Measurements from ENCODE around the gene INCENP. TPM values are rescaled to one million over a fixed set of nuclear protein-coding genes. Genes with fewer than 3 reads are reported as not detected.

INCENP gene
- total RNA-seq, 1 experiment from 2014 or later: 54.5 TPM

- in situ Hi-C loops (cut with HindIII; ENCODE audit: low pct_unique_long_range_greater_than_20kb, low sequenced_read_pairs): no loop called here
- no peak for DNase-seq (ENCODE audit: low read depth, low spot score)
These were observed 3.8 kb upstream of the INCENP start for GRCh38 chr11:62120001-62120400.

- DNase-seq (ENCODE audit: low read depth, low spot score): no peak
- in situ Hi-C loops (cut with HindIII; ENCODE audit: low pct_unique_long_range_greater_than_20kb, low sequenced_read_pairs): no loop called here
These were observed 3.4 kb upstream of the INCENP start for GRCh38 chr11:62120431-62120830.

DNA sequence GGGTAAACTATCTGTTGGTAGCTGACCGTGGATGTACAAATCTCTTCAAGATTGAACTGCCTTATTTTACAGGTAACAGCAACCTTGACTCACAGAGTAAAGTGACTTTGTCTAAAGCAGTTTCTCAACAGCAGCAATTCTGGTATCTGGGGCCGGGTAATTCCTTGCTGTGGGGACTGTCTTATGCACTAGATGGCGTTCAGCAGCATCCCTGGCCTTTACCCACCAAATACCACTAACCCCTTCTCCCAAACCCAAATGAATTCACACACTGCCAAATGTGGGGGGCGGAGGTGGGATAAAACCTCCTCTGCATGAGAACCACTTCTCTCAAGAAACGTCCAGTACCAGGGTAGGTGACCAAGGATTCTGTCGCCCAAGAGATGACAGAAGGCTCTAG, 1.7 kb upstream of the INCENP start:
- in situ Hi-C loops (cut with HindIII; ENCODE audit: low pct_unique_long_range_greater_than_20kb, low sequenced_read_pairs): no loop called here
- peak; percentile 55 for DNase-seq (ENCODE audit: low read depth, low spot score)

- in situ Hi-C loops (cut with HindIII; ENCODE audit: low pct_unique_long_range_greater_than_20kb, low sequenced_read_pairs): no loop called here
- peak; percentile 50 for DNase-seq (ENCODE audit: low read depth, low spot score)
These were observed 639 bp downstream of the INCENP start for GRCh38 chr11:62124186-62125113.

- DNase-seq (ENCODE audit: low read depth, low spot score): peak; percentile 57
These were observed 1.5 kb downstream of the INCENP start for GRCh38 chr11:62125316-62125715.

GRCh38 chr11:62125881-62126280, 2.1 kb downstream of the INCENP start:
- DNase-seq (ENCODE audit: low read depth, low spot score): peak; percentile 99
- in situ Hi-C loops (cut with HindIII; ENCODE audit: low pct_unique_long_range_greater_than_20kb, low sequenced_read_pairs): no loop called here

More at GRCh38 chr11:62125316-62125715, 1.5 kb downstream of the INCENP start:
- in situ Hi-C loops (cut with HindIII; ENCODE audit: low pct_unique_long_range_greater_than_20kb, low sequenced_read_pairs): no loop called here

DNA sequence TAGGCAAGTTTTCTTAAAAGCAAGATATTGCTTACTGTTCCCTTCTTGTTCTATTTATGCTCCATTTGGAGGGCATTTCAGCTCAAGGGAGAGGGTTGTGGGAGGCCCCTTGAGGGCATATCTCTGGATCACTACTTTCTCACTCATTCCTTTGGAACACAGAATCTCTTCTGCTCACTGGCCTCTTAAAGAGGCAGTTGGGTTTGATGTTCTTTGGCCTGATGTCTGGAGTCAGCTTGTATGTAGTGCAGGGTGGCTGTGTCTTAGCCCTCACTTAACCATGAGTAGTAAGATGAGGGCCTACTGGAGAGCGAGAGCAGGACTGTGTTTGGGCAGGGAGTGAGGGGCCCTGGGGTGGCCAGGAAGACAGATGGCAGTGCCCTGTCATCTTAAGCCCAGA, 3.6 kb downstream of the INCENP start:
- DNase-seq (ENCODE audit: low read depth, low spot score): no peak
- in situ Hi-C loops (cut with HindIII; ENCODE audit: low pct_unique_long_range_greater_than_20kb, low sequenced_read_pairs): no loop called here

- no peak for DNase-seq (ENCODE audit: low read depth, low spot score)
- in situ Hi-C loops (cut with HindIII; ENCODE audit: low pct_unique_long_range_greater_than_20kb, low sequenced_read_pairs): no loop called here
These were observed 4.3 kb downstream of the INCENP start for GRCh38 chr11:62127941-62128770.

DNA sequence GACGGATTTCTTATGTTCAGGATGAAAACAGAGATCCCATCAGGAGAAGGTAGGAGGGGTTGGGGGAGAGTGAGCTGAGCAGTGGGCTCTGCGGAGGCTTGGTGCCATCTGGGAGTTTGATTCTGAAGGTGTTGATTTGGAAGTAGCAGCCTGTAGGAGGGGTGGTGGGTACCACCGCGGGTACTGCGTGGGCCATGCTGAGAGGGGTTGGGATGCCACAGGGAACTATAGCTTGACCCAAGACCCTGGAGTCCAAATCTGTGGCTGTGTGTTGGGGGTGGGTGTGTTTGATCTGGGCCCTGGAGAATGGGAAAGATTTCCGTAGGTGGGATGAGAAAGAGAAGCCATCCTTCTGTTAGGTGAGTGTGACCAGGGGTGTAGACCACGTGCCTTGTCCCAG, 5.0 kb downstream of the INCENP start:
- in situ Hi-C loops (cut with HindIII; ENCODE audit: low pct_unique_long_range_greater_than_20kb, low sequenced_read_pairs): no loop called here
- no peak for DNase-seq (ENCODE audit: low read depth, low spot score)

DNA sequence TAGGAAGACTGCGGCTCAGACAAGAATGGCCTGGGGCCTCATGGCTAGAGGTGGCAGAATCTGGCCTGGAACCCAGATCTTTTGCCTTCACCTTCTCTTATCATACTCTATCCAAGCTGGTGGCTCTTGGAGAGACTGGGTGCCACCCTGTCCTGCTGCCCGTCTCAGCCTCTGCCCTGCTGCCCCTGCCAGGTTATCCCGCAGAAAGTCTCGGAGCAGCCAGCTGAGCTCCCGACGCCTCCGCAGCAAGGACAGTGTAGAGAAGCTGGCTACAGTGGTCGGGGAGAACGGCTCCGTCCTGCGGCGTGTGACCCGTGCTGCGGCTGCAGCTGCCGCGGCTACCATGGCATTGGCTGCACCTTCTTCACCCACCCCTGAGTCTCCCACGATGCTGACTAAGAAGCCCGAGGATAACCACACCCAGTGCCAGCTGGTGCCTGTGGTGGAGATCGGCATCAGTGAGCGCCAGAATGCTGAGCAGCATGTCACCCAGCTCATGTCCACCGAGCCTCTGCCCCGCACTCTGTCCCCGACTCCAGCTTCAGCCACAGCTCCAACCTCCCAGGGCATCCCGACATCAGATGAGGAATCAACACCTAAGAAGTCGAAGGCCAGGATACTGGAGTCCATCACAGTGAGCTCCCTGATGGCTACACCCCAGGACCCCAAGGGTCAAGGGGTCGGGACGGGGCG, 5.9 kb downstream of the INCENP start:
- in situ Hi-C loops (cut with HindIII; ENCODE audit: low pct_unique_long_range_greater_than_20kb, low sequenced_read_pairs): no loop called here
- DNase-seq (ENCODE audit: low read depth, low spot score): no peak

- DNase-seq (ENCODE audit: low read depth, low spot score): peak; percentile 87
- in situ Hi-C loops (cut with HindIII; ENCODE audit: low pct_unique_long_range_greater_than_20kb, low sequenced_read_pairs): no loop called here
These were observed 6.7 kb downstream of the INCENP start for GRCh38 chr11:62130283-62131169.

DNA sequence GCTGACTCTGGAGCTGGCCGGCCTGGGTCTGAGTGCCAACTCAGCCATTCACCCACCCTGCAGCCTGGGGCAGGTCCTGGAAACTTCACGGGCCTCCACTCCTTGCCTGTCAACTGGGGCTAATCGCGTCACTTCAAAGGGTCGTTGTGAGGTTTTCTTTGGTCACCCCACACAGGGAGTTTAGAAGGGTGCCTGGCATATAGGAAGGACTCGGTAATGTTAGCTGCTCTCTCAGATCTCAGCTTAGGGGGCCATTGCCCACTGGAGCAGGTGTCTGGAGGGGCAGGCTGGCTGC, 7.3 kb downstream of the INCENP start:
- in situ Hi-C loops (cut with HindIII; ENCODE audit: low pct_unique_long_range_greater_than_20kb, low sequenced_read_pairs): no loop called here
- no peak for DNase-seq (ENCODE audit: low read depth, low spot score)

GRCh38 chr11:62132191-62132590, 8.4 kb downstream of the INCENP start:
- in situ Hi-C loops (cut with HindIII; ENCODE audit: low pct_unique_long_range_greater_than_20kb, low sequenced_read_pairs): no loop called here
- no peak for DNase-seq (ENCODE audit: low read depth, low spot score)

DNA sequence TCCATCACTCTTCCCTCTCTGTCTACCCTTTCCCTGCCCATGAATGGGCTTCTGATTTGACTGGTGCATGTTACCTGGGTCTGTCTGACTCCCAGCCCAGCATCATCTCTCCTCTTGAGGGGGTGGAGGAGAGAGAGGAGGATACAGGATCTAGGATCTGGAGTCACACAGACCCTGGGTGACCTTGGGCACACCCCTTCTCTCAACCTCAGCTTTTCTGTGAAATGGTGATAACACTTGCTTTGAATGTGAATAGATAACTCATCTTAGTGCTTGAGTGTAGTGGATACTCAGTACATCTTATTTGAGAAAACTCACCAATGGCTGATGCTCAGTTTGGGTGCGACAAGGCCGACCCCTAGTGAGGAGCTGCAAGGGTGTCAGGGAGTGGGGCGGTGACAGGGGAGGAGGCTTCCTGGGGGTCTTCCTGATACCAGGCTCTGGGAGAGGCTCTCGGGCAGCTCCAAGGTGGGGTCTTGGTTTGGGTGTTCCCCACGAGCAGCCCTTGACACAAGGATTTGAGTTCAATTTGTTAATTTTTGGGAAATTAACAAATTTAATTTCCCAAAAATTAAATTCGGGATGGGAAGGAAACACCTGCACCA, 9.0 kb downstream of the INCENP start:
- no peak for DNase-seq (ENCODE audit: low read depth, low spot score)
- in situ Hi-C loops (cut with HindIII; ENCODE audit: low pct_unique_long_range_greater_than_20kb, low sequenced_read_pairs): no loop called here

DNA sequence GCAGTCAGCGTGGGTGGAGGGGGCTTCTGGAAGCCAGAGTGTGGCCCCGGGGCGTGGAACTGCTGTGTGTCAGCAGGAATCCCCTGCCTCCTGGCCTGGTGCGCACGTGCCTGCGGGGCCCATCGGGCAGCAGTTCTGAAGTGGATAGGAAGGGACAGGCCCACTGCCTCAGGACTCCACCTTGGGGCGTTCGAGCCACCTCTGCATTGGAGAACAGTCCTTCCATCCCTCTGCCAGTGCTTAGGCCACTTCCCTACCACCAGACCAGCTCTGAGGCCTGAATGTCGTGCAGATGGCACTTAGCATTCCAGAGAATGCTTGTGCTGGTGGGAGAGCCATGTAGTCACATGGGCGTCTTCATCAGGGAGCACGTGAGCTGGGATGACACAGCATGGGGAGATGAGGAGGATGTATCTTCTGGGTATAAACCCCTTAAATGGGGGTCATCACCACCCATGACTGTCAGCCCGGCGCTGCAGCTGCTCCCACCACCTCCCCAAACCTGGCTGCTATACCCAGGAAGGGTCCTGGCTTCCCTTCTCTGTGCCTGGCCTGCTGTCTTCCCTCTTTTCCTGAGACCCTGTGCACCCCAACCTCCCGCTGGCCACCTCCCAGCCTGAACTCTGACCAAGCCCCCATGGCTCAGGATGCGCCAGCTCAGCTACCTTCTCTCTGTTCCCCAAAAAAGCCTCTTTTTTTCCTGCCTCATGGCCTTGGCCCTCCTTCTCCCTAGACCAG, 9.7 kb downstream of the INCENP start:
- DNase-seq (ENCODE audit: low read depth, low spot score): no peak
- in situ Hi-C loops (cut with HindIII; ENCODE audit: low pct_unique_long_range_greater_than_20kb, low sequenced_read_pairs): no loop called here

DNA sequence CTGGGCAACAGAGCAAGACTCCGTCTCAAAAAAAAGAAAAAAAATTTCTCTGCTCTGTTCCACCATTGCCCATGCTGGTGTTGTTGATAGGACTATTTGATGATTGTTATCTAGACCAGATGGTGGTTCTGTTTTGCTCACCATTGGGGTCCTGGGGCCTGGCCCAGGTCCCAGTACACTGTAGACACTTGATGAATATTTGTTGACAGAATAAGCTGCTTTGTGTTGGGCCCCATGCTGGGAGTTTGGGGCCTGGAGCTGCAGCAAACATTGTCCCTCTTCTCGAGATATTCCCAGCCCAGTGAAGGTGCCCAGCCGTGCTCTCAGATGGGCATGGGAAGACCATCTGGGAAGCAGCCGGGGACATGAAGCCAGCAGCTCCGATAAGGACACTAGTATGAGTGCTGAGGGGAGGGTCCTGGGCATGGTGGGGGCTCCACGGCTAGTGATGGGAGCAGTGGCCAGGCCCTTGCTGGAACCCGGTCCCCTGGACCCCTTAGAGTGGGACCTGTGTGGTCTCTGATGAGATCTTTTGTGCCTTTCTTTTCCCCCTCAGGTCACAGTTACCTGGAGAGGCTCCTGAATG, 13.6 kb downstream of the INCENP start:
- no peak for DNase-seq (ENCODE audit: low read depth, low spot score)

More for the DNA sequence above, 13.6 kb downstream of the INCENP start:
- in situ Hi-C loops (cut with HindIII; ENCODE audit: low pct_unique_long_range_greater_than_20kb, low sequenced_read_pairs): no loop called here

Data from SK-MEL-5 (cell line).